Endodermal cell (in vitro differentiated cells): ENCODE data around the gene ITPKC. TPM values are rescaled to one million over a fixed set of nuclear protein-coding genes. Genes with fewer than 3 reads are reported as not detected.

ENCODE experiments used
- DNase-seq: peaks from one replicate; pipeline ENCODE4 v3.0.0-alpha.2; 2017
- H3K27ac ChIP-seq: 2 replicates; pipeline ENCODE4 v1.5.1; 2013; ENCODE audit warnings: mild to moderate bottlenecking, low read depth, low read length, moderate library complexity
- H3K27me3 ChIP-seq: 2 replicates; pipeline ENCODE4 v1.6.1; 2013; ENCODE audit warnings: mild to moderate bottlenecking, low read length, moderate library complexity; ENCODE audit not compliant: insufficient read depth, control insufficient read depth, poor library complexity, severe bottlenecking
- H3K36me3 ChIP-seq: 2 replicates; pipeline ENCODE4 v1.7.0; 2013; ENCODE audit warnings: mild to moderate bottlenecking, low read length, moderate library complexity; ENCODE audit not compliant: control insufficient read depth, insufficient read depth
- H3K4me1 ChIP-seq: one replicate; pipeline ENCODE4 v1.7.0; 2013; ENCODE audit warnings: low read length; ENCODE audit not compliant: control insufficient read depth, insufficient read depth
- H3K4me3 ChIP-seq: 2 replicates; pipeline ENCODE4 v1.5.1; 2013; ENCODE audit warnings: mild to moderate bottlenecking, low read length, moderate library complexity
- H3K9ac ChIP-seq: 2 replicates; pipeline ENCODE4 v1.6.1; 2013; ENCODE audit warnings: mild to moderate bottlenecking, low read length, moderate library complexity; ENCODE audit not compliant: poor library complexity, severe bottlenecking; ENCODE audit errors: extremely low read depth
- H3K9me3 ChIP-seq: 2 replicates; pipeline ENCODE4 v1.6.1; 2013; ENCODE audit warnings: mild to moderate bottlenecking, low read length, moderate library complexity; ENCODE audit not compliant: control insufficient read depth
- H3K27ac Mint-ChIP-seq: 2 replicates; pipeline ENCODE4 v1.8.0; 2020; ENCODE audit warnings: mixed read lengths
- H3K27me3 Mint-ChIP-seq: 2 replicates; pipeline ENCODE4 v1.8.0; 2021; ENCODE audit warnings: mild to moderate bottlenecking, mixed read lengths; ENCODE audit not compliant: insufficient read depth
- H3K36me3 Mint-ChIP-seq: 2 replicates; pipeline ENCODE4 v1.8.0; 2020; ENCODE audit warnings: low read depth, mixed read lengths
- H3K4me1 Mint-ChIP-seq: 2 replicates; pipeline ENCODE4 v1.8.0; 2020; ENCODE audit warnings: mixed read lengths
- H3K4me3 Mint-ChIP-seq: 2 replicates; pipeline ENCODE4 v1.8.0; 2020; ENCODE audit warnings: mild to moderate bottlenecking, moderate library complexity, mixed read lengths
- H3K9me3 Mint-ChIP-seq: 2 replicates; pipeline ENCODE4 v1.8.0; 2020; ENCODE audit warnings: mild to moderate bottlenecking, mixed read lengths
- WGBS, 2 experiments: methylation state at CpG; one replicate each; pipeline versions ENCODE4 v1.1.5 to v1.1.7; 2013; ENCODE audit warnings: missing lambda C conversion rate in 2 of 2, mixed read lengths in 1 of 2; ENCODE audit not compliant: insufficient coverage in 1 of 2, insufficient read length in 1 of 2; 5-methylcytosine and 5-hydroxymethylcytosine counted together
- total RNA-seq, 2 donors: library from RNA; stranded (reverse); fragmentation: NEBNext Ultra II Directional in 1 of 2; extraction: Animal tissue kit (Norgen Biotek cat#: 25700) in 1 of 2; gene quantifications; 2 replicates in 1 of 2; 3 replicates in 1 of 2; pipeline ENCODE4 v1.2.1, GENCODE V29; 2021
- TF ChIP-seq, protein P1 (sequence below): fragments of 200-600 bp; sonication (generic); conservative IDR thresholded peaks from 2 replicates; pipeline ENCODE4 v1.5.0; 2021; ENCODE audit warnings: antibody characterized with exemption, mild to moderate bottlenecking

Gene ITPKC
- total RNA-seq, 2 donors from 2014 or later, result 9.9 to 11.1 TPM

DNA sequence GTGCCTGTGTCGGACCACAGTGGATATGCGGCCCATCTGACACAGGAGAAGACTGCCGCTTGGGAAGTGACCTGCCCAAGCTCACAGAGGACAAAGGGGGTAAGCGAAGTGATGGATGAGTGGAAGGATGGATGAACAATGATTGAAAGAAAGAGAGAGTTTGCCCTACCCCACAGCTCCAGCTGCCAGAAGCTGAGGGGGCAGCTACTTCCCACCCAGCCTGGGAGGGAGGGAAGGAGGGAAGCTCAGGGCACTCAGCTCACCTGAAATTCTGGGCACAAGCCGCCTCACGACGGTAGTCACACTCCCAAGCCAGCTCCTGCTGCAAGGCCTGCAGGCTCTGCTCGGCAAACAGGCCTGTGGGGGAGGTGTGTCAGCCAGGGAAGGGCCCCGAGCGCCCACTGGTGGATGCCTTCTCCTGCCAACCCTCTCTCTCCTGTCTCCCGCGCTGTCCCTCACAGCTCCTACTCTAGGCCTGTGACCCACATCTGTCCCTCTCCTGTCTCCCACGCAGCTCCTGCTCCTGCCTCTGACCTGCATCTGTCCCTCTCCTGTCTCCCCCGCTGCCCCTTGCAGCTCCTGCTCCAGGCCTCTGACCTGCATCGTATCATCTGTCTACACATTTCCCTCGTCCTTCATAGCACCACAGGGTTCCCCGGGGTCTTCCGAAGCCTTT lies 14.4 kb upstream of the ITPKC start:
- Histone ChIP-seq H3K36me3 (peaks cover 37% of the 10 kb centered on the region), H3K9me3 (no peaks in the 10 kb centered on the region), H3K27me3 (no peaks in the 10 kb centered on the region), H3K27ac (no peak overlapping the region), H3K4me3 (no peak overlapping the region), H3K9ac (no peak overlapping the region), H3K4me1 (no peaks in the 10 kb centered on the region)
- Mint-ChIP-seq H3K9me3 (no peaks in the 10 kb centered on the region), H3K27ac (peak overlapping the region; percentile 60), H3K4me1 (peaks cover 1% of the 10 kb centered on the region), H3K27me3 (no peaks in the 10 kb centered on the region), H3K4me3 (no peak overlapping the region), H3K36me3 (peaks cover 66% of the 10 kb centered on the region)
- TF ChIP-seq, protein P1, sequence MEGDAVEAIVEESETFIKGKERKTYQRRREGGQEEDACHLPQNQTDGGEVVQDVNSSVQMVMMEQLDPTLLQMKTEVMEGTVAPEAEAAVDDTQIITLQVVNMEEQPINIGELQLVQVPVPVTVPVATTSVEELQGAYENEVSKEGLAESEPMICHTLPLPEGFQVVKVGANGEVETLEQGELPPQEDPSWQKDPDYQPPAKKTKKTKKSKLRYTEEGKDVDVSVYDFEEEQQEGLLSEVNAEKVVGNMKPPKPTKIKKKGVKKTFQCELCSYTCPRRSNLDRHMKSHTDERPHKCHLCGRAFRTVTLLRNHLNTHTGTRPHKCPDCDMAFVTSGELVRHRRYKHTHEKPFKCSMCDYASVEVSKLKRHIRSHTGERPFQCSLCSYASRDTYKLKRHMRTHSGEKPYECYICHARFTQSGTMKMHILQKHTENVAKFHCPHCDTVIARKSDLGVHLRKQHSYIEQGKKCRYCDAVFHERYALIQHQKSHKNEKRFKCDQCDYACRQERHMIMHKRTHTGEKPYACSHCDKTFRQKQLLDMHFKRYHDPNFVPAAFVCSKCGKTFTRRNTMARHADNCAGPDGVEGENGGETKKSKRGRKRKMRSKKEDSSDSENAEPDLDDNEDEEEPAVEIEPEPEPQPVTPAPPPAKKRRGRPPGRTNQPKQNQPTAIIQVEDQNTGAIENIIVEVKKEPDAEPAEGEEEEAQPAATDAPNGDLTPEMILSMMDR, result peak; percentile 81
- 69 to 72% methylated on average over 13 to 18 of the region's 18 CpGs for WGBS, 2 experiments
- DNase-seq, result peak; percentile 92

DNA sequence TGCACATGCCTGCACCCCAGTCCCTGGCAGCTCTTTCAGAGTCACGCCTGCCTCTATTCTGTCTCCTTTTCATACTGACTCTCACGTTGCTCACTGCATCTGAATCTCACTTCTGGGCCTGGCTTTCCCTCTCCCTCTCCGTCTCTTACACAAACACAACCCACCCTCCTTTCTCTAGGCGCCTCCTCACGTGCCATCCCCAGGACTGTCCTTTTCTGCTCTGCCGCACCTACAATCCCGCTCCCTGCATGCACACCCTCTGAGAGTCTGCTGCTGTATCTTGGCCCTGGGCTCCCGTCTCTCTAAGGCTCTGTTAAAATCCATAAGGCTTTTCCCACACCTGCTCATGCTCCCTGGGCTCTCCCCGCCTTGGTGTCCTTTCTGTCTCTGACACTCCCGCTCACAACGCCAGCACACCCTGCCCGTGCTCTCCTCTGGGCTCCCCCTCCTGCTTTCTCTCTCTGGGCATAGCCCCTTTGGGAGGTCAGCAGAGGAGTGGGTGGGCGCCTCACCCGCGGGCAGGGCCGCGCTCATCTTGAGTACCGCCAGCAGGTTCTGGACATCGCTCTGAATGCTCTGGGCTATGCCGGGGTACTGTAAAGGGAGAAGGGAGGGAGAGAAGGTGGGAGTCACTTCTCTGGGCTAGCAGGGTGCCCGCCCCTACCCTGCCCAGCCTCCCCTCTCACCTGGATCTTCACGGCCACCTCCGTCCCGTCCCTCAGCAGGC lies 13.7 kb upstream of the ITPKC start:
- Histone ChIP-seq H3K4me3 (no peak overlapping the region), H3K9ac (no peak overlapping the region), H3K4me1 (no peaks in the 10 kb centered on the region), H3K27me3 (no peaks in the 10 kb centered on the region), H3K27ac (no peak overlapping the region), H3K36me3 (peaks cover 43% of the 10 kb centered on the region), H3K9me3 (no peaks in the 10 kb centered on the region)
- no peaks in the 10 kb centered on the region for H3K9me3 Mint-ChIP-seq
- no peaks in the 10 kb centered on the region for H3K27me3 Mint-ChIP-seq
- peak overlapping the region; percentile 28 for H3K27ac Mint-ChIP-seq
- TF ChIP-seq, protein P1, result no peak
- H3K4me3 Mint-ChIP-seq, result no peak overlapping the region
- DNase-seq, result no peak
- 91 to 94% methylated on average over 15 to 24 of the region's 24 CpGs for WGBS, 2 experiments
- peaks cover 69% of the 10 kb centered on the region for H3K36me3 Mint-ChIP-seq
- peaks cover 1% of the 10 kb centered on the region for H3K4me1 Mint-ChIP-seq

DNA sequence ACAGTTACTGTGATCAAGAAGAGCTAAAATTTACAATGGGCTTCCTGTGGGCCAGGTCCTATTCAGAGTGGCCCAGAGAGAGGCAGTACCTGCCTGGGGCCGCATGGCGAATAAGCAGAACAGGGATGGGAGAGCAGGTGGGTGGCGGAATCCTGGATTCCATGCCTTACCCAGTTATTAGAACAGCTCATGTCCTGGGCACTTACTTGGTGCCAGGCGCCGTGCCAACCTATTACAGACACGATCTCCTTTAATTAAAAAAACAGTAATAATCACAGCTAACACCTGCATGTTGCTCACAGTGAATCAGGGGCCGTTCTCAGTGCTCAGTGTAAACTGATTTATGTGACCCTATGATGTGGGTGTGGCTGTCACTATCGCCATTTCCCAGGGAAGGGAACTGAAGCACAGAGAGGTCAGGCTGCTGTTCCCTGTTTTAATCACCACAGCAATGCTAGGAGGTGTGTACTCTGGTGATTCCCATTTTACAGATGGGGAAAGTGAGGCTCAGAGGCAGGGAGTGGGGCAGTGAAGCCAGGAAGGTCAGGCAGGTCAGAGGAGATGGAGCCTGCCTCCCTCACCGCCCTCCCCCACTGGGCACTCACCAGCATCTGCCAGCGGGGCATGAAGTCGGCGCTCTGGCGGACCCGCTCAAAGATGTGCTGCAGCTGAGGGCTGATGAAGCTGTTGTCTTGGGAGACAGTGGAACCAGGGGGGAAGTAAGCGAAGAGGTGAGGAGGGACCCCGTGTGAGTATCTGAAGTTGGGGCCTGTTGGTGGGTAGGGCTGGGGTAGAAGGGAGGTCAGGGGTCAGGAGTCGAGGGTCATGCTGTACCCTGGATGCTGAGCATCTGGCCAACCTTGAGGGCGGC lies 12.2 kb upstream of the ITPKC start:
- TF ChIP-seq, protein P1, result no peak
- Mint-ChIP-seq H3K36me3 (peaks cover 67% of the 10 kb centered on the region), H3K4me1 (peaks cover 1% of the 10 kb centered on the region), H3K27me3 (no peaks in the 10 kb centered on the region), H3K4me3 (no peak overlapping the region), H3K9me3 (no peaks in the 10 kb centered on the region), H3K27ac (no peak overlapping the region)
- Histone ChIP-seq H3K36me3 (peaks cover 52% of the 10 kb centered on the region), H3K4me1 (no peaks in the 10 kb centered on the region), H3K4me3 (no peak overlapping the region), H3K9me3 (no peaks in the 10 kb centered on the region), H3K27me3 (no peaks in the 10 kb centered on the region), H3K27ac (no peak overlapping the region), H3K9ac (no peak overlapping the region)
- DNase-seq, result no peak
- 89 to 92% methylated on average over 7 to 18 of the region's 18 CpGs for WGBS, 2 experiments
